Renal pelvis (tissue), 4 donors: ENCODE measurements around the gene QSOX2. TPM values are rescaled to one million over a fixed set of nuclear protein-coding genes. Genes with fewer than 3 reads are reported as not detected.

Experiments used
- DNase-seq: peaks from one replicate; pipeline ENCODE4 v3.0.0-alpha.2; 2013
- polyA plus RNA-seq, 3 donors: library from polyadenylated mRNA; unstranded; fragments of 120-200 nt; gene quantifications; one replicate each; pipeline ENCODE4 v1.2.1, GENCODE V29; 2013; ENCODE audit not compliant: insufficient read length in 3 of 3

Gene QSOX2
- polyA plus RNA-seq, 3 donors, result 17.4 to 19.2 (median 18.8) TPM

GRCh38 chr9:136206602-136207275 lies 38.9 kb downstream of the QSOX2 start:
- no peak for DNase-seq

GRCh38 chr9:136205707-136205992 lies 40.0 kb downstream of the QSOX2 start:
- no peak for DNase-seq

- DNase-seq, result peak; percentile 45
Measured at GRCh38 chr9:136204838-136205706, 40.5 kb downstream of the QSOX2 start, which contains the start of gene LHX3. Gene LHX3 (minus strand): TSS chr9:136205128. CDS start chr9:136205012, 116 bp downstream.

- DNase-seq, result no peak
Measured at GRCh38 chr9:136204145-136204805, 41.3 kb downstream of the QSOX2 start.

- no peak for DNase-seq
Measured at GRCh38 chr9:136203408-136204144, 42.0 kb downstream of the QSOX2 start.

GRCh38 chr9:136202454-136203407 lies 42.9 kb downstream of the QSOX2 start:
- DNase-seq, result no peak

GRCh38 chr9:136201609-136202453 lies 43.8 kb downstream of the QSOX2 start:
- no peak for DNase-seq

- no peak for DNase-seq
Measured at GRCh38 chr9:136201174-136201573, 44.4 kb downstream of the QSOX2 start.

DNA sequence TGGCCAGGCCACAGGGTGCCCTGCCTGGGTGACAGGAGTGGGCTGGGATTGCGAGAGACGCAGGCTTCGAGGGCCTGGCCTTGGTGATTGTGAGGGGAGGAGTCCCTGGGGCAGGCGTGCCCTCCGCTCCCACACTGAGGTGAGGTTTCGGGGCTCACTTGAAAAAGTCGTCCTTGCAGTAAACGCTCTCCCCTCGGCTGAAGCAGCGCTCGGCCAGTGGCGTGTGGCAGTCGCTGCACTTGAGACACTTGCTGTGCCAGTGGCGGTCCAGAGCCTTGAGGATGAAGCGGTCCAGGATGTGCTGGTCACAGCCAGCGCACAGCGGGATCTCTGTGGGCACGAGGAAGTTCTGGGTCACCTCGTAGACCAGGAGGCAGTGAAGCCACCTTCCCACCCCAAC lies 45.2 kb downstream of the QSOX2 start:
- DNase-seq, result no peak

DNA sequence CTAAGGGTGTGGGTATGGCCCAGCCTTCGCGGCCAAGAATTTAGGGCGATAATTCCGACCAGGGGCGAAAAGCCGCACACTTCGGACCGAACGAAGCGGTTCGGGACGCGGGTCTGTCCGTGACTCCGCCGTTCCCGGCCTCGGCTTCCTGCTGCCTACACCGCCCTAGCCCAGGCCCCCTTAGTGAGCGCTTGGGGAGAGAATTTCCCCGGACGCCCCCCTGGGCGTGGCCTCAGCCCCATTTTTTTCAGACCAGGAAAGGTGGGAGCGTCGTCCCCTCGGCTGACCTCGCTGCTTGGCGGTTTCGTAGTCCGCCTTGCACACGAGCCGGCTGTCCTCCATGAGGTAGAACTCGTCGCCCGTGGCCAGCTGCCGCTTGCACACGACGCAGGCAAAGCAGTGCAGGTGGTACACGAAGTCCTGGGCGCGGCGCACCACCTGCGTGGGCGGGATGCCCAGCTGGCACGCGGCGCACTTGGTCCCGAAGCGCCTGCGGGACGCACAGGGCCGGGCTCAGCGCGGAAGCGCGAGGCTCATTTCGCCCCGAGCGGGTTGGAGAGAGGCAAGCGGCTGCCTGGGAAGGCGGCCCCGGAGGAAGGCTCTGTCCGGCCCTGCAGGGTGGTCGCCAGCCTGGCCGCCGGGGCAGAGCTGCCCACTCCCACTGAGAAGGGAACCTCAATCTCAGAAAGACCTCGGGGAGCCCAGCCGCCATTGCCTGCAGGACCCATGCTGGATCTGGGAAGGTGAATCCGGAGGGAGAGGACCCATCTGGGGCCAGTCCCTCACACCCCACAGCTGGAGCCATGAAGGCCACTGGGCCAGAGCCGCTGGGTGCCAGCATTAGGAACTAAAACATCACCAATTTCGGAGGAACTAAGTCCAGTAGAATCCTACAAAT lies 46.0 kb downstream of the QSOX2 start:
- no peak for DNase-seq

- DNase-seq, result no peak
Measured at GRCh38 chr9:136198605-136199083, 47.0 kb downstream of the QSOX2 start.

DNA sequence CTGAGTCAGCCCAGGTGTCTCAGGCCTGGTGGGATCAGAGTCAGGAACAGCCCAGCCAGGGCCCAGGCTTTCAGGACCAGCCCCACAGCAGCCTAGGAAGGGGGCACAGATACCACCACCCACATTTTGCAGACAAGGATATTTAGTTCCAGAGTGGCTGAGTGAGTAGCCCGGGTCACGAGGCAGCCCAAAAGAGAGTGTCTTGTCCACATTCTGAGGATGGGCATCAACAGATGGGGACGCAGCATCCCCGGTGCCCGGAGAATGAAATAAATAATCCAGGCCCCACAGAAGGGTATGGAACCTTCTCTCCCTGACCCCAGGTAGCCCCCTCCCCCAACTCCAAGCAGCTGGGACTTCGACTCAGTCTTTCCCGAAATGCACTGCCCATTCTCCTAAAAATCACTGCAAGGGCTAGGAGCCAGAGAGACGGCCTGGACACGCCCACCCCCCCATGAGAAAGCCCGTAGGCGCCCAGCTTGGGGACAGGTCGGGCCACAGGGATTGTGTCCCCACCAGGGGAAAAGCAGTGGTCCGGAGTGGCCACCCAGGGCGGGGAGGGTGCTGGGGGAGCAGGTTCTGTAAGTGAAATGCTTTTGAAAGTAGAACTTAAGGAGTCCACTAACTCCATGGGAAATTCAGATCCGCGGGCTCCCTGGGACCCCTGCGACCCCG lies 47.5 kb downstream of the QSOX2 start:
- no peak for DNase-seq

- no peak for DNase-seq
Measured at GRCh38 chr9:136197084-136197875, 48.3 kb downstream of the QSOX2 start.

DNA sequence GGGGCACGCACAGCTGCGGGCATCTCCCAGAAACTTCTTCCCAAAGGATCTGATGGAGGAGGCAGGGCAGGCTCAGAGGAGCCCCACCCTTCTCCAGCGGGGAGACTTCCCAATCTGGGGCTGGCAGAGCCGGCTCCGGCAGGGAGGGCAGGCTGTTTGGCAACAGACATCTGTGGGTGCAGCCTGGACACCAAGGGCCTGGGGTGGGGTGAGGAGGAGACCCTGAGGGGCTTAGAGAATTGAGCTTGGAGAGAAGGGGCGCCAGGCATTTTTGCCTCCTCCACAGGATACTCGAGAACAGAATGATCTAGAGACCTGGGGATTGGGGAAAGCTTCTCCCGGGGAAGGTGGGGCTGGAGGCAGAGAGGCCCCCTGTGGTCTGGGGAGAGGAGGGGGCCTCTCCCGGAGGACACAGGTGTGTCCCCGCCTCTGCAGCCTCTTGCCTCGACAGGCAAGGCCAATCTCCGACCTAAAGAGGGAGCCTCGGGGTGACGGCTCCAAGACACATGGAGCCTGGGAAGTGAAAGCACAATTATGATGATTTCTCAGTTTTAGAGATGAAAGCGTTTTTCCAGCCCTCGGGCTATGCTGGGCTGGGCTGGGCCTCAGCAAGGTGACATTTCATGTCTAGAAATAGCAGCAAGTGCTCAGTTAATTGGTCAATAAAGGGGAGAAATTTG lies 49.1 kb downstream of the QSOX2 start:
- no peak for DNase-seq

DNA sequence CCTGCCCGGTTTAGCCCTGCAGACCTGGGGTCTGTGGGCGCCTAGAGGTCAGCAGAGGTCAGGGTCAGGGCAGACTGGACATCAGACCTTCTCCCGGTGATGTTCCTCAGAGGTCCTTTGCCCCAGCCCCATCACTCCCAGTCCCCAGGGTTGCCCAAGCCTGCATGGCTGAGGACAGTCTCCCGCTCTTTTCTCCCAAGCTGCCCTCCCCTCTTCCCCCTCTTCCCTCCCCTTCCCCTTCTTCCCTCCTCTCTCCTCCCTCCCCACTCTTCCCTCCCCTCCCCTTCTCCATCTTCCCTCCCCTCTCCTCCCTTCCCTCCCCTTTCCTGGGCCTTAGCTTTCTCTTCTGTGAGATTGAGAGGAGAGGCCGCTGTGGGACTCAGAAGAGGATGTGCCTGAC lies 51.1 kb downstream of the QSOX2 start:
- DNase-seq, result no peak

GRCh38 chr9:136193891-136194279 lies 51.7 kb downstream of the QSOX2 start:
- DNase-seq, result no peak
